Measurements from ENCODE around the gene ANKMY1.

ANKMY1 gene

DNA sequence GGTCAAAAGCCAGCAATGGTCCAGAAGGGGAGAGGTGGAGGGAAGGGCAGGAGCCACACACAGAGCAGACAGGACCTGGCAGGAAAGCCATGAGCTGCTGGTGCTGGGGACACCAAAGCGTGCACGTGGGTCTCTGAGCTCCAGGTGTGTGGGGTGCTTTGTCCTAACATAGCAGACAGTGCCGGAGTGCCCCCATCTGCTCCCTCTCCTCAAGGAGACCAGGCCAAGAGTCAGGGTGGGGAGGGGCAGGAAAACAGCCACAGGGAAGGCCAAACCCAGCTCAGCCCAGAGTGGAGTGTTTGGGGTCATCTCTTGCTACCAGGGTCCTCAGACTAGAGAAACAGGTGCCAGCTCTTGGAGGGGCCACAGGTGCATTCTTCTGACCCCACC is 126.5 kb downstream of the ANKMY1 start:
- TF ChIP-seq, protein P1, sequence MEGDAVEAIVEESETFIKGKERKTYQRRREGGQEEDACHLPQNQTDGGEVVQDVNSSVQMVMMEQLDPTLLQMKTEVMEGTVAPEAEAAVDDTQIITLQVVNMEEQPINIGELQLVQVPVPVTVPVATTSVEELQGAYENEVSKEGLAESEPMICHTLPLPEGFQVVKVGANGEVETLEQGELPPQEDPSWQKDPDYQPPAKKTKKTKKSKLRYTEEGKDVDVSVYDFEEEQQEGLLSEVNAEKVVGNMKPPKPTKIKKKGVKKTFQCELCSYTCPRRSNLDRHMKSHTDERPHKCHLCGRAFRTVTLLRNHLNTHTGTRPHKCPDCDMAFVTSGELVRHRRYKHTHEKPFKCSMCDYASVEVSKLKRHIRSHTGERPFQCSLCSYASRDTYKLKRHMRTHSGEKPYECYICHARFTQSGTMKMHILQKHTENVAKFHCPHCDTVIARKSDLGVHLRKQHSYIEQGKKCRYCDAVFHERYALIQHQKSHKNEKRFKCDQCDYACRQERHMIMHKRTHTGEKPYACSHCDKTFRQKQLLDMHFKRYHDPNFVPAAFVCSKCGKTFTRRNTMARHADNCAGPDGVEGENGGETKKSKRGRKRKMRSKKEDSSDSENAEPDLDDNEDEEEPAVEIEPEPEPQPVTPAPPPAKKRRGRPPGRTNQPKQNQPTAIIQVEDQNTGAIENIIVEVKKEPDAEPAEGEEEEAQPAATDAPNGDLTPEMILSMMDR (IDR thresholded peaks at IDR 0.05; ENCODE audit: insufficient read depth, missing control alignments): no peak
- FAIRE-seq (no peak), DNase-seq (ENCODE audit: insufficient read length, low spot score) (no peak)

DNA sequence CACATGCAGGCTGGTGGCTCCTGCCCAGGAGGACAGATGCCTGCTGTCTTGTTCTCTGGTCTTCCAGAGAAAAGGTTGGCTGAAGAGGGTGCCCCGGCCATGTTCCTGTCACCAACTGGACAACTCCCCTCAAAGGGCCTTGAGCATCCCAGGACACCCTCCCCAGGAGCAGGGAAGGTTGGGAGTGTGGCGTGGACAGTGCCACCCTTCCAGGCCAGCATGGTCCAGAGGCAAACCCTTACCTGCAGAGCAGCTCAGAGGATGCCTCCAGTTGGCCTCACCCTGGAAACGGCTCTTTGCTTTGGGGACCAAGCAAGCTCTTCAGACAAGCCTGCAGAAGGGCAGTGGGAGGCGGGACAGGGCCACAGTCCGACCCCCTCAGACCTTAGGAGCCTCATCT is 127.2 kb downstream of the ANKMY1 start:
- FAIRE-seq (no peak), DNase-seq (ENCODE audit: insufficient read length, low spot score) (no peak)
- TF ChIP-seq, protein P1 (IDR thresholded peaks at IDR 0.05; ENCODE audit: insufficient read depth, missing control alignments): no peak

DNA sequence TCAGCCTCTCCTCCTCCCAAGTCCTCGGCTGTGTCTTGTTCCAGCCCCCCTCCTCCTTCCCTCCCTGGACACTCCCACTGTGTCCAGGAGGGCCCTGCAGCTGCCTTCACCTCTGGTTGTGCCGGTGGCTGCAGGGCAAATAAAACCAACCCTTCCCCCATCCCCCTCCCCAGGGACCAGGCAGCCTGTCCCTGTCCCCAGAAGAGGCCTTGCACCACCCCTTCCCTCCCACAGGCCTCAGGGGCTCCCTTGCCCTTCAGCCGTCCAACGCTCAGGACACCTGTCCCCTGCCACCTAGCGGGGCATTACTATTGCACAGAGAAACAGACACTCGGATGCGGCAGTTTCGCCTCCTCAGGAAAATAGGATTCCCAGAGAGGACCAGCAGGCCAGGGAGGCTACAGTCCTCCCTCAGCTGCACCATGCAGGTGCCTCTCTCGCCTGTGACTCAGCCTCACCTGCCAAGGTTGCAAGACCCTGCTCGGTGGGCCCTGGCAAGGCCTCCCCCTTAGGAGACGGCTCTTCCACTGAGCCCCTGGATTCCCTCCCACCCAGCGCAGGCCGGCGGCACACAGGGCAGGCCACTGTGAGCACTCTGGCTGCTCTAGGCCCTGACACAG is 127.8 kb downstream of the ANKMY1 start:
- TF ChIP-seq, protein P1 (IDR thresholded peaks at IDR 0.05; ENCODE audit: insufficient read depth, missing control alignments): no peak
- DNase-seq (ENCODE audit: insufficient read length, low spot score) (no peak), FAIRE-seq (no peak)

Data from D721Med (cell line).